Gastrocnemius medialis (tissue), 4 donors: Measurements from ENCODE around the gene KDM8.

Source experiments
- POLR2A ChIP-seq, 2 donors: fragments of 450-650 bp; IDR thresholded peaks; one replicate each; pipeline ENCODE4 v1.6.1; 2017; ENCODE audit warnings: antibody characterized with exemption in 2 of 2, mild to moderate bottlenecking in 2 of 2, moderate library complexity in 2 of 2
- TF ChIP-seq, protein P1 (sequence below), 5 experiments: fragments of 450-650 bp in 3 of 5; fragments of 200-600 bp in 2 of 5; sonication (generic) in 2 of 5; IDR thresholded peaks in 4 of 5; conservative IDR thresholded peaks in 1 of 5; 1 replicate in 4 of 5; 2 replicates in 1 of 5; pipeline ENCODE4 v1.5.1; 2016 to 2019; ENCODE audit warnings: antibody characterized with exemption in 5 of 5, mild to moderate bottlenecking in 3 of 5, moderate library complexity in 3 of 5

DNA sequence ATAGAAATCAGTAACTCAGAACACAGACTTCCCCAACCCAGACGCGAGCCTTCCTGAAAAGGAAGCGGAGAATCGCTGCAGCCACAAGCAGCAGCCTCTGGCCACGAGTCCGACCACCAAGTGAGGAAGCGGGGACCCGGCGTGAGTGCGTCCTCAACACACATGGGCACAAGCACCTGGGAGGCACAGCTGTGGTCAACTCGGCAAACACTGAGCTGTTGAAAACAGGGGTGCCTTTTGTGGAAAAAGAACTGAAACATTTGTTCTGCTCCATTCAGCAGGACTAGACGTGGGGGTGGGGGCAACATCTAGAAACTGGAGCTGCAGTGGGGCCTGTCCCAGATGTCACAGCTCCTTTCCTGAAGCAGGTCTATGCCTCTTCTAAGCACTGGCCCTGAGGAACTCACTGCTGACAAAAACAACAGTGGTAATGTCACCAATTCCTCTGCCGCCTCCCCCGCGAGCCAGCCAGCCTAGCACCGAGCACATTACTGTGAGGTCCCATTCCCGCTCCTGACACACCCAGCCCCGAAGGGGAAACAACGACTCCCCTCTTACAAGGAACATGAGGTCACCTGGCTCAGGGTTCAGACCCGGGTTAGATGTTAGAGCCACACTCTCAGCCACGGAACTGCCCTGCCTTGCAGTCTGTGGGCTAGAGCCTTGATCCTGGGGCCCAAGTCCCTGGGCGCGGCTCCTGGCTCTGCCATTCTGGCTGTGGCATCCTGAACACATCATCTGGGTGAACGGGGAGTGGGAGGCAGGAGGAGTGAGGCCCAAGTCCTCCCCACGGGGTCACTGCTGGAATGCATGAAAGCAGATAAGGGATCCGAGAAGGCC, 29.0 kb downstream of the KDM8 start:
- TF ChIP-seq, protein P1, sequence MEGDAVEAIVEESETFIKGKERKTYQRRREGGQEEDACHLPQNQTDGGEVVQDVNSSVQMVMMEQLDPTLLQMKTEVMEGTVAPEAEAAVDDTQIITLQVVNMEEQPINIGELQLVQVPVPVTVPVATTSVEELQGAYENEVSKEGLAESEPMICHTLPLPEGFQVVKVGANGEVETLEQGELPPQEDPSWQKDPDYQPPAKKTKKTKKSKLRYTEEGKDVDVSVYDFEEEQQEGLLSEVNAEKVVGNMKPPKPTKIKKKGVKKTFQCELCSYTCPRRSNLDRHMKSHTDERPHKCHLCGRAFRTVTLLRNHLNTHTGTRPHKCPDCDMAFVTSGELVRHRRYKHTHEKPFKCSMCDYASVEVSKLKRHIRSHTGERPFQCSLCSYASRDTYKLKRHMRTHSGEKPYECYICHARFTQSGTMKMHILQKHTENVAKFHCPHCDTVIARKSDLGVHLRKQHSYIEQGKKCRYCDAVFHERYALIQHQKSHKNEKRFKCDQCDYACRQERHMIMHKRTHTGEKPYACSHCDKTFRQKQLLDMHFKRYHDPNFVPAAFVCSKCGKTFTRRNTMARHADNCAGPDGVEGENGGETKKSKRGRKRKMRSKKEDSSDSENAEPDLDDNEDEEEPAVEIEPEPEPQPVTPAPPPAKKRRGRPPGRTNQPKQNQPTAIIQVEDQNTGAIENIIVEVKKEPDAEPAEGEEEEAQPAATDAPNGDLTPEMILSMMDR (IDR thresholded peaks at IDR 0.05 in 4 of 5, conservative IDR thresholded peaks at IDR 0.05 in 1 of 5): no peak
- no peak for TF ChIP-seq POLR2A (IDR thresholded peaks at IDR 0.05)
